Transverse colon (tissue), 4 donors: Measurements from ENCODE around the gene PTPN4. TPM values are rescaled to one million over a fixed set of nuclear protein-coding genes. Genes with fewer than 3 reads are reported as not detected.

ENCODE experiments used
- DNase-seq: peaks from one replicate; pipeline ENCODE4 v3.0.0-alpha.2; 2019
- H3K27ac ChIP-seq, 4 donors: fragments of 200-600 bp; sonication (generic); 2 replicates each; pipeline ENCODE4 v1.5.1; 2016 to 2018; ENCODE audit warnings: inconsistent platforms in 4 of 4
- H3K27me3 ChIP-seq: fragments of 200-600 bp; sonication (generic); 2 replicates; pipeline ENCODE4 v1.5.1; 2017; ENCODE audit warnings: inconsistent platforms
- H3K36me3 ChIP-seq, 4 donors: fragments of 200-600 bp; sonication (generic); 2 replicates each; pipeline ENCODE4 v1.5.1; 2017 to 2019; ENCODE audit warnings: inconsistent platforms in 4 of 4
- H3K4me1 ChIP-seq, 4 donors: fragments of 200-600 bp; sonication (generic); 2 replicates each; pipeline ENCODE4 v1.5.1; 2017 to 2020; ENCODE audit warnings: inconsistent platforms in 4 of 4
- H3K4me3 ChIP-seq, 4 donors: fragments of 200-600 bp; sonication (generic); 1 replicate in 1 of 4; 2 replicates in 3 of 4; pipeline versions ENCODE4 v1.5.1 to v1.6.1; 2017 to 2019; ENCODE audit warnings: inconsistent platforms in 4 of 4
- H3K9me3 ChIP-seq, 2 donors: fragments of 200-600 bp; sonication (generic); 2 replicates each; pipeline ENCODE4 v1.5.1; 2017 to 2019; ENCODE audit warnings: inconsistent platforms in 2 of 2
- EP300 ChIP-seq: sonication (generic); formaldehyde crosslinking; IDR thresholded peaks from one replicate; pipeline ENCODE4 v1.6.1; 2017; ENCODE audit warnings: antibody characterized with exemption, low read depth
- POLR2A ChIP-seq: fragments of 450-650 bp; IDR thresholded peaks from one replicate; pipeline ENCODE4 v1.6.1; 2016; ENCODE audit warnings: antibody characterized with exemption, mild to moderate bottlenecking, moderate library complexity
- POLR2AphosphoS5 ChIP-seq, 3 donors: sonication (generic); formaldehyde crosslinking; IDR thresholded peaks; one replicate each; pipeline ENCODE4 v1.6.1; 2016; ENCODE audit warnings: antibody characterized with exemption in 3 of 3
- WGBS, 2 donors: methylation state at CpG; one replicate each; pipeline ENCODE4 v1.1.5; 2018; ENCODE audit warnings: low coverage in 1 of 2; 5-methylcytosine and 5-hydroxymethylcytosine counted together
- in situ Hi-C, 4 donors: fragments of 200-750 bp; cut with MboI; loops; one replicate each; pipeline versions ENCODE4 v1.15.0 to v1.15.1; 2017; ENCODE audit warnings: low sequenced_read_pairs in 3 of 4, low pct_ligation_motif_present in 1 of 4, low pct_unique_long_range_greater_than_20kb in 1 of 4
- intact Hi-C: fragments of 100-400 bp; cut with DNase I; formaldehyde crosslinking; loops from one replicate; pipeline ENCODE4 v1.15.1; 2023; ENCODE audit warnings: low total_unique reads
- total RNA-seq, 4 donors: library from RNA; depleted of rRNA; stranded (reverse); fragments of >200 nt; gene quantifications; one replicate each; pipeline ENCODE4 v1.1.0, GENCODE V29; 2016
- TF ChIP-seq, protein P1 (sequence below), 5 experiments: fragments of 200-600 bp in 3 of 5; fragments of 450-650 bp in 2 of 5; sonication (generic) in 3 of 5; IDR thresholded peaks; 1 replicate in 2 of 5; 2 replicates in 3 of 5; pipeline ENCODE4 v1.5.1; 2016 to 2017; ENCODE audit warnings: antibody characterized with exemption in 5 of 5, inconsistent platforms in 3 of 5, mild to moderate bottlenecking in 2 of 5, moderate library complexity in 1 of 5

The PTPN4 gene
- total RNA-seq, 4 donors from 2014 or later: 18.7 to 46.6 (median 25.8) TPM

GRCh38 chr2:119901013-119901412, 141.3 kb downstream of the PTPN4 start:
- in situ Hi-C loops (no loop called here), intact Hi-C loops (no loop called here)
- 98 to 100% methylated on average over 2 of the region's 2 CpGs for WGBS, 2 donors
- DNase-seq: no peak
- peaks cover 0 to 4% of the 10 kb centered on the region in 2 donors for H3K9me3 ChIP-seq
- peaks cover 0 to 22% (median 4%) of the 10 kb centered on the region in 4 donors for H3K36me3 ChIP-seq
- TF ChIP-seq POLR2A (no peak), EP300 (no peak), POLR2AphosphoS5 (IDR thresholded peaks at IDR 0.05) (no peak)
- TF ChIP-seq, protein P1, sequence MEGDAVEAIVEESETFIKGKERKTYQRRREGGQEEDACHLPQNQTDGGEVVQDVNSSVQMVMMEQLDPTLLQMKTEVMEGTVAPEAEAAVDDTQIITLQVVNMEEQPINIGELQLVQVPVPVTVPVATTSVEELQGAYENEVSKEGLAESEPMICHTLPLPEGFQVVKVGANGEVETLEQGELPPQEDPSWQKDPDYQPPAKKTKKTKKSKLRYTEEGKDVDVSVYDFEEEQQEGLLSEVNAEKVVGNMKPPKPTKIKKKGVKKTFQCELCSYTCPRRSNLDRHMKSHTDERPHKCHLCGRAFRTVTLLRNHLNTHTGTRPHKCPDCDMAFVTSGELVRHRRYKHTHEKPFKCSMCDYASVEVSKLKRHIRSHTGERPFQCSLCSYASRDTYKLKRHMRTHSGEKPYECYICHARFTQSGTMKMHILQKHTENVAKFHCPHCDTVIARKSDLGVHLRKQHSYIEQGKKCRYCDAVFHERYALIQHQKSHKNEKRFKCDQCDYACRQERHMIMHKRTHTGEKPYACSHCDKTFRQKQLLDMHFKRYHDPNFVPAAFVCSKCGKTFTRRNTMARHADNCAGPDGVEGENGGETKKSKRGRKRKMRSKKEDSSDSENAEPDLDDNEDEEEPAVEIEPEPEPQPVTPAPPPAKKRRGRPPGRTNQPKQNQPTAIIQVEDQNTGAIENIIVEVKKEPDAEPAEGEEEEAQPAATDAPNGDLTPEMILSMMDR (IDR thresholded peaks at IDR 0.05): no peak
- H3K4me3 ChIP-seq: no peak overlapping the region
- H3K27ac ChIP-seq: no peak overlapping the region
- no peaks in the 10 kb centered on the region for H3K27me3 ChIP-seq
- H3K4me1 ChIP-seq: no peaks in the 10 kb centered on the region

- H3K4me1 ChIP-seq: peaks cover 0 to 7% (median 3%) of the 10 kb centered on the region in 4 donors
- DNase-seq: no peak
- WGBS, 2 donors: 82 to 92% methylated on average over 2 of the region's 2 CpGs
- intact Hi-C loops: no loop called here
- H3K36me3 ChIP-seq: no peaks in the 10 kb centered on the region
- TF ChIP-seq POLR2AphosphoS5 (IDR thresholded peaks at IDR 0.05) (no peak), POLR2A (no peak), EP300 (no peak)
- TF ChIP-seq, protein P1 (IDR thresholded peaks at IDR 0.05): no peak
- no peak overlapping the region for H3K27ac ChIP-seq
- in situ Hi-C loops: no loop called here
- no peaks in the 10 kb centered on the region for H3K9me3 ChIP-seq
- H3K4me3 ChIP-seq: no peak overlapping the region
- no peaks in the 10 kb centered on the region for H3K27me3 ChIP-seq
Measured at GRCh38 chr2:119910566-119910965, 150.8 kb downstream of the PTPN4 start.

DNA sequence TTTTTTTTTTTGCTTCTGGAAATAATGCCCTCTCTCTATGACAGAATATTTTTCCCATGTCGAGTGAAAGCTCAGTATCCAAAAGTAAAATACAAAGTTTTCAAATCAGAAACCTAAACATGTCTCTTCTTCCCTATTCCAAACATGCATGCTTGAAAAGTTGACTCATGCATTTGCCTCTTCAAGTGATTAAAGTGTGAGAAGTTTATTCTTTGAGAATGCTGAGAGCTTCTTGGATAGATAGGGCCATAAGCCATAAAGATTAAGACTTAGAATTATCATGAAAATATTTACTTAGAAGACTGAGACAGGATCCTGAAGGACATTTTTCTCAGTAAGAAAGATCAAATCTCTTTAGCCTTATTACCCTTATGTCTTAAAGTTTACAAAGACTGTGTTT, 154.5 kb downstream of the PTPN4 start:
- intact Hi-C loops: no loop called here
- in situ Hi-C loops: no loop called here
- TF ChIP-seq EP300 (no peak), POLR2A (no peak), POLR2AphosphoS5 (IDR thresholded peaks at IDR 0.05) (no peak)
- TF ChIP-seq, protein P1 (IDR thresholded peaks at IDR 0.05): no peak
- Histone ChIP-seq H3K4me3 (no peak overlapping the region), H3K36me3 (no peaks in the 10 kb centered on the region), H3K9me3 (no peaks in the 10 kb centered on the region), H3K27me3 (no peaks in the 10 kb centered on the region), H3K4me1 (no peaks in the 10 kb centered on the region), H3K27ac (no peak overlapping the region)
- DNase-seq: no peak
- WGBS, 2 donors: 61% methylated on average over 1 of the region's 1 CpG; no CpG with 5 or more reads in 1 of the 2 donors

- H3K27me3 ChIP-seq: no peaks in the 10 kb centered on the region
- DNase-seq: no peak
- intact Hi-C loops: no loop called here
- TF ChIP-seq POLR2A (no peak), POLR2AphosphoS5 (IDR thresholded peaks at IDR 0.05) (no peak), EP300 (no peak)
- TF ChIP-seq, protein P1 (IDR thresholded peaks at IDR 0.05): no peak
- H3K36me3 ChIP-seq: no peaks in the 10 kb centered on the region
- H3K4me1 ChIP-seq: no peaks in the 10 kb centered on the region
- H3K9me3 ChIP-seq: no peaks in the 10 kb centered on the region
- H3K4me3 ChIP-seq: no peak overlapping the region
- in situ Hi-C loops: no loop called here
- H3K27ac ChIP-seq: no peak overlapping the region
- WGBS, 2 donors: 91 to 95% methylated on average over 1 of the region's 1 CpG
Measured at GRCh38 chr2:119921825-119922224, 162.1 kb downstream of the PTPN4 start.
